OCI-LY1 (cell line): ENCODE results near the gene PPARGC1A.

Experiments used
- H2AFZ ChIP-seq: fragments of 200-600 bp; sonication (generic), shearing (Covaris generic); 2 replicates; pipeline ENCODE4 v1.6.0; 2014; ENCODE audit warnings: antibody characterized with exemption, mild to moderate bottlenecking, low read length
- H3F3A ChIP-seq: fragments of 200-600 bp; sonication (generic), shearing (Covaris generic); 2 replicates; pipeline ENCODE4 v1.6.0; 2014; ENCODE audit warnings: mild to moderate bottlenecking, antibody characterized with exemption, low read length, moderate library complexity; ENCODE audit not compliant: insufficient read depth
- H3K27ac ChIP-seq: fragments of 200-600 bp; sonication (generic); 2 replicates; pipeline ENCODE4 v1.5.1; 2014; ENCODE audit warnings: low read length, mixed run types, mild to moderate bottlenecking, low read depth; ENCODE audit not compliant: poor library complexity, severe bottlenecking
- H3K27me3 ChIP-seq: fragments of 200-600 bp; sonication (generic); 2 replicates; pipeline ENCODE4 v1.6.0; 2014; ENCODE audit warnings: antibody characterized with exemption, mild to moderate bottlenecking, low read length, moderate library complexity; ENCODE audit not compliant: insufficient read depth
- H3K36me3 ChIP-seq: fragments of 200-600 bp; sonication (generic); 2 replicates; pipeline ENCODE4 v1.6.1; 2014; ENCODE audit warnings: mild to moderate bottlenecking, antibody characterized with exemption, low read length, moderate library complexity, mixed read lengths; ENCODE audit not compliant: insufficient read depth
- H3K4me1 ChIP-seq: fragments of 200-600 bp; sonication (generic); 2 replicates; pipeline ENCODE4 v1.5.1; 2014; ENCODE audit warnings: mild to moderate bottlenecking, low read length, moderate library complexity; ENCODE audit not compliant: insufficient read depth, severe bottlenecking
- H3K4me2 ChIP-seq: fragments of 200-600 bp; sonication (generic), shearing (Covaris generic); 2 replicates; pipeline ENCODE4 v1.6.1; 2014; ENCODE audit warnings: low read length
- H3K4me3 ChIP-seq: fragments of 200-600 bp; sonication (generic); 2 replicates; pipeline ENCODE4 v1.5.1; 2014; ENCODE audit warnings: low read length, low read depth, mild to moderate bottlenecking, mixed read lengths; ENCODE audit not compliant: poor library complexity, severe bottlenecking
- H3K79me2 ChIP-seq: fragments of 200-600 bp; shearing (Covaris generic); 2 replicates; pipeline ENCODE4 v1.6.1; 2016; ENCODE audit warnings: mixed run types, low read length, mixed read lengths; ENCODE audit not compliant: insufficient read depth
- H3K9ac ChIP-seq: fragments of 200-600 bp; sonication (generic), shearing (Covaris generic); 2 replicates; pipeline ENCODE4 v1.6.1; 2014; ENCODE audit warnings: mild to moderate bottlenecking, low read length, mixed read lengths
- H3K9me2 ChIP-seq: fragments of 200-600 bp; sonication (generic), shearing (Covaris generic); 2 replicates; pipeline ENCODE4 v1.6.1; 2014; ENCODE audit warnings: low read depth, mild to moderate bottlenecking, low read length, mixed read lengths
- H3K9me3 ChIP-seq: fragments of 200-600 bp; shearing (Covaris generic); 2 replicates; pipeline ENCODE4 v1.6.1; 2014; ENCODE audit warnings: low read length, mixed read lengths
- H4K20me1 ChIP-seq: fragments of 200-600 bp; sonication (generic), shearing (Covaris generic); 2 replicates; pipeline ENCODE4 v1.6.0; 2016; ENCODE audit warnings: mild to moderate bottlenecking, low read length; ENCODE audit not compliant: insufficient read depth
- CTCF ChIP-seq: fragments of 200-600 bp; sonication (generic), shearing (Covaris generic); IDR thresholded peaks from 2 replicates; pipeline ENCODE4 v1.5.1; 2017; ENCODE audit warnings: mild to moderate bottlenecking, antibody characterized with exemption, low read length, moderate library complexity, mixed read lengths
- EZH2 ChIP-seq: fragments of 200-600 bp; sonication (generic), shearing (Covaris generic); IDR thresholded peaks from 2 replicates; pipeline ENCODE4 v1.8.0; 2017; ENCODE audit warnings: borderline replicate concordance, mixed run types, mild to moderate bottlenecking, antibody characterized with exemption, low read length, moderate library complexity, mixed read lengths

PPARGC1A gene

GRCh38 chr4:23762551-23762950, 127.3 kb downstream of the PPARGC1A start:
- no peaks in the 10 kb centered on the region for H4K20me1 ChIP-seq
- H3K4me3 ChIP-seq = no peak overlapping the region
- no peaks in the 10 kb centered on the region for H3K4me1 ChIP-seq
- H3K9me3 ChIP-seq = no peaks in the 10 kb centered on the region
- no peaks in the 10 kb centered on the region for H3K36me3 ChIP-seq
- TF ChIP-seq EZH2 (no peak), CTCF (no peak)
- H2AFZ ChIP-seq = no peak overlapping the region
- H3K79me2 ChIP-seq = no peaks in the 10 kb centered on the region
- H3K4me2 ChIP-seq = no peak overlapping the region
- H3K9ac ChIP-seq = no peak overlapping the region
- no peak overlapping the region for H3K27ac ChIP-seq
- H3K9me2 ChIP-seq = no peaks in the 10 kb centered on the region
- no peaks in the 10 kb centered on the region for H3F3A ChIP-seq
- H3K27me3 ChIP-seq = no peaks in the 10 kb centered on the region

- Histone ChIP-seq H4K20me1 (no peaks in the 10 kb centered on the region), H2AFZ (no peak overlapping the region), H3K36me3 (no peaks in the 10 kb centered on the region), H3K9ac (no peak overlapping the region), H3K27ac (no peak overlapping the region), H3K4me2 (no peak overlapping the region), H3K79me2 (no peaks in the 10 kb centered on the region), H3K4me1 (no peaks in the 10 kb centered on the region), H3F3A (no peaks in the 10 kb centered on the region), H3K9me3 (no peaks in the 10 kb centered on the region), H3K27me3 (no peaks in the 10 kb centered on the region), H3K9me2 (no peaks in the 10 kb centered on the region), H3K4me3 (no peak overlapping the region)
- TF ChIP-seq EZH2 = no peak
- TF ChIP-seq CTCF = no peak
Measured at GRCh38 chr4:23759066-23759465, 130.8 kb downstream of the PPARGC1A start.

- no peaks in the 10 kb centered on the region for H4K20me1 ChIP-seq
- no peaks in the 10 kb centered on the region for H3K4me1 ChIP-seq
- no peaks in the 10 kb centered on the region for H3K9me3 ChIP-seq
- no peak overlapping the region for H3K4me2 ChIP-seq
- H3K4me3 ChIP-seq = no peak overlapping the region
- no peak overlapping the region for H3K9ac ChIP-seq
- no peak overlapping the region for H2AFZ ChIP-seq
- no peak overlapping the region for H3K27ac ChIP-seq
- H3K9me2 ChIP-seq = no peaks in the 10 kb centered on the region
- H3F3A ChIP-seq = no peaks in the 10 kb centered on the region
- no peak for TF ChIP-seq CTCF
- no peak for TF ChIP-seq EZH2
- no peaks in the 10 kb centered on the region for H3K79me2 ChIP-seq
- H3K27me3 ChIP-seq = no peaks in the 10 kb centered on the region
- H3K36me3 ChIP-seq = no peaks in the 10 kb centered on the region
Measured at GRCh38 chr4:23754688-23755087, 135.2 kb downstream of the PPARGC1A start.
